Measurements from ENCODE around the gene EPYC.

DNA sequence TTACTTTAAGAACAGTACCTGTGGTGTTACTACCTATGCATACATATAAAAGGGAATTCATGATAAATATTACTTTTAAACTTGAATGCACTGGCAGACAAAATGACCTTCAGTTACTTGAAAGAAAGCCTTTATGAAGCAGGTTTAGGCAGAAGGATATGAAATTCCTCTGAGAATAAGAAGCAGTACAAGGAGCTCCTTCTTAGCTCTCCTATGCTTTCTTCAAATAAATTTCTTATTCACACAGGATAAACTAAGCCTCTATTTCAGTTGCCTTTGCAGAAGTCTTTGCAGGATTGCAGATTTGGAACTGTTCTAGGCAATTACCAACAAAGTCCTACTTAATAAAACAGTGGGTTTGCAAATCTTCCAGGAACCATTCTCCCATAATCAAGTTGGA is 1.0 kb downstream of the EPYC start:
- TF ChIP-seq, protein P1, sequence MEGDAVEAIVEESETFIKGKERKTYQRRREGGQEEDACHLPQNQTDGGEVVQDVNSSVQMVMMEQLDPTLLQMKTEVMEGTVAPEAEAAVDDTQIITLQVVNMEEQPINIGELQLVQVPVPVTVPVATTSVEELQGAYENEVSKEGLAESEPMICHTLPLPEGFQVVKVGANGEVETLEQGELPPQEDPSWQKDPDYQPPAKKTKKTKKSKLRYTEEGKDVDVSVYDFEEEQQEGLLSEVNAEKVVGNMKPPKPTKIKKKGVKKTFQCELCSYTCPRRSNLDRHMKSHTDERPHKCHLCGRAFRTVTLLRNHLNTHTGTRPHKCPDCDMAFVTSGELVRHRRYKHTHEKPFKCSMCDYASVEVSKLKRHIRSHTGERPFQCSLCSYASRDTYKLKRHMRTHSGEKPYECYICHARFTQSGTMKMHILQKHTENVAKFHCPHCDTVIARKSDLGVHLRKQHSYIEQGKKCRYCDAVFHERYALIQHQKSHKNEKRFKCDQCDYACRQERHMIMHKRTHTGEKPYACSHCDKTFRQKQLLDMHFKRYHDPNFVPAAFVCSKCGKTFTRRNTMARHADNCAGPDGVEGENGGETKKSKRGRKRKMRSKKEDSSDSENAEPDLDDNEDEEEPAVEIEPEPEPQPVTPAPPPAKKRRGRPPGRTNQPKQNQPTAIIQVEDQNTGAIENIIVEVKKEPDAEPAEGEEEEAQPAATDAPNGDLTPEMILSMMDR (IDR thresholded peaks at IDR 0.05), result no peak
- no peak for TF ChIP-seq POLR2A (IDR thresholded peaks at IDR 0.05)
